BE2C (cell line): ENCODE results near the gene ZNF483.

Source experiments
- DNase-seq: peaks from one replicate; pipeline ENCODE4 v3.0.0-alpha.2; 2020
- H3K27me3 ChIP-seq: fragments of 250-450 bp; sonication (Bioruptor Pico); 2 replicates; pipeline ENCODE4 v1.5.1; 2020; ENCODE audit warnings: mild to moderate bottlenecking
- H3K36me3 ChIP-seq: fragments of 250-450 bp; sonication (Bioruptor Pico); 2 replicates; pipeline ENCODE4 v1.5.1; 2020; ENCODE audit warnings: mild to moderate bottlenecking
- H3K4me1 ChIP-seq: fragments of 250-450 bp; sonication (Bioruptor Pico); 2 replicates; pipeline ENCODE4 v1.5.1; 2020
- H3K4me3 ChIP-seq: 2 replicates; pipeline ENCODE4 v1.5.1; 2011; ENCODE audit warnings: low read depth, low read length
- H3K9me3 ChIP-seq: fragments of 250-450 bp; sonication (Bioruptor Pico); 2 replicates; pipeline ENCODE4 v1.5.1; 2020
- CTCF ChIP-seq: IDR thresholded peaks from 2 replicates; pipeline ENCODE4 v1.5.1; 2012; ENCODE audit warnings: mild to moderate bottlenecking, low read depth, low read length

ZNF483 gene

GRCh38 chr9:111601237-111602018, 76.4 kb downstream of the ZNF483 start:
- H3K27me3 ChIP-seq: peaks cover 11% of the 10 kb centered on the region
- no peaks in the 10 kb centered on the region for H3K9me3 ChIP-seq
- no peaks in the 10 kb centered on the region for H3K36me3 ChIP-seq
- no peak for DNase-seq
- no peak for TF ChIP-seq CTCF
- H3K4me3 ChIP-seq: no peak overlapping the region
- H3K4me1 ChIP-seq: peaks cover 3% of the 10 kb centered on the region; the same call in 1 of the 2 replicates

GRCh38 chr9:111603041-111603440, 78.1 kb downstream of the ZNF483 start:
- Histone ChIP-seq H3K4me3 (no peak overlapping the region), H3K36me3 (no peaks in the 10 kb centered on the region), H3K27me3 (peaks cover 8% of the 10 kb centered on the region), H3K9me3 (no peaks in the 10 kb centered on the region), H3K4me1 (peaks cover 3% of the 10 kb centered on the region; the same call in 1 of the 2 replicates)
- TF ChIP-seq CTCF: no peak
- no peak for DNase-seq

- DNase-seq: no peak
Measured at GRCh38 chr9:111604054-111604615, 79.2 kb downstream of the ZNF483 start.

GRCh38 chr9:111605041-111605559, 80.1 kb downstream of the ZNF483 start:
- no peaks in the 10 kb centered on the region for H3K36me3 ChIP-seq
- no peak overlapping the region for H3K4me3 ChIP-seq
- H3K27me3 ChIP-seq: no peaks in the 10 kb centered on the region
- no peak for DNase-seq
- peaks cover 3% of the 10 kb centered on the region; the same call in 1 of the 2 replicates for H3K4me1 ChIP-seq
- no peaks in the 10 kb centered on the region for H3K9me3 ChIP-seq
- TF ChIP-seq CTCF: no peak

More at GRCh38 chr9:111604054-111604615, 79.2 kb downstream of the ZNF483 start:
- peaks cover 3% of the 10 kb centered on the region; the same call in 1 of the 2 replicates for H3K4me1 ChIP-seq
- TF ChIP-seq CTCF: no peak
- no peak overlapping the region for H3K4me3 ChIP-seq
- no peaks in the 10 kb centered on the region for H3K27me3 ChIP-seq
- no peaks in the 10 kb centered on the region for H3K9me3 ChIP-seq
- no peaks in the 10 kb centered on the region for H3K36me3 ChIP-seq

GRCh38 chr9:111610149-111610548, 85.2 kb downstream of the ZNF483 start:
- H3K36me3 ChIP-seq: no peaks in the 10 kb centered on the region
- H3K4me3 ChIP-seq: no peak overlapping the region
- TF ChIP-seq CTCF: no peak
- DNase-seq: no peak
- no peaks in the 10 kb centered on the region for H3K4me1 ChIP-seq
- H3K27me3 ChIP-seq: no peaks in the 10 kb centered on the region
- H3K9me3 ChIP-seq: no peaks in the 10 kb centered on the region

GRCh38 chr9:111610845-111611244, 85.9 kb downstream of the ZNF483 start:
- Histone ChIP-seq H3K27me3 (no peaks in the 10 kb centered on the region), H3K4me1 (no peaks in the 10 kb centered on the region), H3K36me3 (no peaks in the 10 kb centered on the region), H3K4me3 (no peak overlapping the region), H3K9me3 (no peaks in the 10 kb centered on the region)
- DNase-seq: no peak
- TF ChIP-seq CTCF: no peak
